ENCODE data around the gene CREB5.
A peak's percentile ranks its signal among the peaks of the same experiment; 100 is the strongest.
"Not testable (repeated sequence)": the region's sequence is repeated elsewhere in the genome, so short reads cannot be mapped to it uniquely, and the experiment has no call there.

Gene CREB5

GRCh38 chr7:28550580-28551186 is 138.4 kb downstream of the CREB5 start:
- no peak for DNase-seq (ENCODE audit: low spot score)

- DNase-seq (ENCODE audit: low spot score) = peak; percentile 25
Measured at GRCh38 chr7:28551331-28551730, 139.0 kb downstream of the CREB5 start.

- not testable (repeated sequence) for DNase-seq (ENCODE audit: low spot score)
Measured at GRCh38 chr7:28551766-28552165, 139.4 kb downstream of the CREB5 start.

DNA sequence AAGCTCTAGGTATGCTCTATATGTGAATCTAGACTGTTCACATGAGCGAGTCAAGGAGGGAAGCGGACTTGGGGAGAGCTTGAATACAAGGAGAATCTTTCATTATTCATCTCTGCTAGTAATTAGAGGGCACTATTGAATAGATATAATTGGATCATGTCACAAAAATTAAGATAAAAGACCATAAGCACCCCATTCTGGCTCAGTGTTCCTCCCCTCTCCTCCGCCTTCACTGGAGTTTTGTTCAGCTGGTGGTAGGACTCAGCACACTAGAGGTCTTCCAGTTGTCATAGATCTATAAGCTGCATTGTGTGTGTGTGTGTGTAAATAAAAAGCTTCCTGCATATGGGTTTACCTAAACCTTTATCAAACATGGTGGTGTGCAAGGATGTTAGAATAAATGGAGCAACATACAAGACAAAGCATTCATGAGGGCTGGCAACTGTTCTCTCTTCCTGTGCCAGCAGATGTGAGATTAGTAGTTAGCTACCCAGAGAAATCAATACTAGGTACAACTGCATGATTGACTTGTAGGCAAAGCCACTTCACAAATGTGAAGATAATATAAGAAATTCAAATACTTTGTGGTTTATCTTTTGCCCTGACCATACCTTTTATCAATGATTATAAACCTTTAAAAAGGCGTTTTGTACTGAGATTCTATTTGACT is 142.6 kb downstream of the CREB5 start:
- DNase-seq (ENCODE audit: low spot score) = no peak

GRCh38 chr7:28556025-28556424 is 143.7 kb downstream of the CREB5 start:
- DNase-seq (ENCODE audit: low spot score) = no peak

DNA sequence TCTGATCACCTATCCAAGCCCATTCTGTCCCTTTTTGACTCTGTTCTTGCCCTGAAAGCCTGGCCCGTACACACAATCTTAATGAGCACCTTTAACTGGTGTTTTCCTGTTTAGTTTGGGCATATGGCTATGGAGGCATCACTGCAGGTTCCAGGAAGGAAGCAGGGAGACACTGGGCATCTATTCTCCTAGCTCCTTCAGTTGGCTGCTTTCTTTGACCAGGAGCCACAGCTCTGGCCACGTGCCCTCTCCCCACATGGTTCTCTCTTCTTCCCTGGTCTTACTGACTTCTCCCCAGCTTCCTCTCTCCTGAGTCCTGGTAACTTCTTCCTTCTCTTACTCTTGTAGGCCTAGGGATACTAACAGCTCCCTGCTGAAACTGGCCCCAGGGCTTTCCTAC is 144.4 kb downstream of the CREB5 start:
- no peak for DNase-seq (ENCODE audit: low spot score)

DNA sequence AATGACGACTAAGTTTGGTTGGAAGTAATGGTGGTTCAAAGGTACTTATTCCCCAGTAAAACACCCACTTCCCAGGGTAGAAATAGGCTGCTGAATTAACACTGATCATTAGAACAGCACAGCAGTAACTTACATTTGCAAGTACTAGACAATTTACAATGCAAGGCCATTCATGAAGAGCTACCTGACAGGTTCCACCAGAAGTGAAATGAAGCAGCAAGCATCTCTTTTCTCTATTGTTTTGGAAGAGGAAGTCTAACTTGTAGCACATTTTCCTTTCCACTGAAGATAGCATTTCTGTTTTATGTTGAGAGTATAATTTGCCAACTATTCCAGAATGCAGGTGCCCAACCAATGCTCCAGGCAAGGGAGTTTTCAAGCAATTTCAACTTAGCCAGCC is 145.9 kb downstream of the CREB5 start:
- DNase-seq (ENCODE audit: low spot score) = no peak

GRCh38 chr7:28560767-28561166 is 148.4 kb downstream of the CREB5 start:
- DNase-seq (ENCODE audit: low spot score) = no peak

DNA sequence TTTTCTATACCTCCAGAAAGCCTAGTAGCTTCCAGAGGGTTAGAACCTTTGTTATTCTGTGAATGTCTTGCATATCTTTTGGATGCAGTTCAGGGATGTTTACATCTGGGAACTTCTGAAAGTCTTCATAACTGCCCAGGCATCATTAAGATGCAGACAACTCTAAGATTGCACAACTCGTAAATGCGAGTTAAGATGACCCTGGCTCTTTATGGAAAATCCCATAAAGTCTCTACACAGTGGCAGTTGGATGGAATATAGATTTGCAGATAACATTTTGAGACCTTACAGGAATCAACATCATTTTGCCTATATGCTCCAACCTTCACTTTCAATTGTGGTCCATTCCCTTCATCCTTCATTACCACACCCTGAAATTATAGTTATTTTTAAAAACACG is 151.7 kb downstream of the CREB5 start:
- no peak for DNase-seq (ENCODE audit: low spot score)

GRCh38 chr7:28564755-28565374 is 152.5 kb downstream of the CREB5 start:
- peak; percentile 33 for DNase-seq (ENCODE audit: low spot score)

DNA sequence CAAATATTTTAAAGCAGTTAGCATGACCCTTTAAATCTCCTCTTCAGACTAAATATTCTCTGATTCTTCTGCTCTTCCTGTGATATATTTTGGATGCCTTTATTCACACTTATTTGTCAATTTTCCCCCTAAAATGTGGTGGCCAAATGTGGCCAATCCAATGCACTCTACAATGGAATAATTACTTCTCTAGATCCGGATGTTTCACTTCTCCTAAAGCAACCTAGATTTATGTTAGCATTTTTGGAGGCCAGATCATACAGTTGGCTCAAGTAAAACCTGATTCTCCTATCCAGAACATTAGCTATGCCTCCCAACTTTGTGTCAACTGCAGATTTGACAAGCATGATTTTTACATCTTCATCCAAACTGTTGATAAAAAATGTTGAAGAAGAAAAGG is 153.7 kb downstream of the CREB5 start:
- DNase-seq (ENCODE audit: low spot score) = peak; percentile 28

DNA sequence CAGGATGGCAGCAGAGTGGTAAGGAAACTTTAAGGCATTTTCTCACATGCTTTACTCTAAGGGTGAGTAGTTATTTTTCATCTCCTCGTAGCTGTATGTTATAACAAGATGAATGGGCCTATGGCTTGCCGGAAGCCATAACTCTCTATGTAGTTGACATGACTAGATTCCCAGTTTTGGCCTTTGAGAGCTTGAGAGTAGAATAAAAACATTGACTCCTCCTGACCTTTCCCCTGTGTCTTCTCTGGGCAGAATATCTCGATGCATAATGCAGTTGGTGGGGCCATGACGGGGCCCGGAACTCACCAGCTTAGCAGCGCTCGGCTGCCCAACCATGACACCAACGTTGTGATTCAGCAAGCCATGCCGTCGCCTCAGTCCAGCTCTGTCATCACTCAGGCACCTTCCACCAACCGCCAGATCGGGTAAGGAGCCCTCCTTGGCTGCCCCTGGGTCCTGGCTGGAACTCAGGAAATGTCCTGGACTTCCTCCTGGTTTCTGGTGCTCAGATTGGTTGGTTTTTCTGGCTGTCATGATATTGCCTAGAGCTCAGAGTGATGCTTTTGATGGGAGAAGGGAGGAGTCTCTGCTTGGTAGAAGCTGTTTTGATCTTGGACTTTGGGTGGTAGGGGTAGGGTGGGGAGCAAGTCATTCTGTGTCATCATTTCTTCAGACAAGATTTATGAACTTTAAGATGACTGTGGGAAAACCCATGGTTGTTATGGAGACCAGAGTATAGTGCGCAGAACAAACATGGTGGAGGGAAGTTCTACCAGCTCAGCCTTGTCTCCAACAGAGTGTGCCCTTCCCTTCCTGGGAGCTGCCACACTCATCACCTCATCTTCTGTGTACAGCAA is 158.0 kb downstream of the CREB5 start:
- no peak for DNase-seq (ENCODE audit: low spot score)

GRCh38 chr7:28570970-28571288 is 158.6 kb downstream of the CREB5 start:
- DNase-seq (ENCODE audit: low spot score) = peak; percentile 39

GRCh38 chr7:28571405-28571804 is 159.1 kb downstream of the CREB5 start:
- DNase-seq (ENCODE audit: low spot score) = no peak

- DNase-seq (ENCODE audit: low spot score) = no peak
Measured at GRCh38 chr7:28572321-28573058, 160.2 kb downstream of the CREB5 start.

GRCh38 chr7:28573059-28573553 is 160.8 kb downstream of the CREB5 start:
- no peak for DNase-seq (ENCODE audit: low spot score)

- DNase-seq (ENCODE audit: low spot score) = peak; percentile 29
Measured at GRCh38 chr7:28573651-28574301, 161.5 kb downstream of the CREB5 start.

DNA sequence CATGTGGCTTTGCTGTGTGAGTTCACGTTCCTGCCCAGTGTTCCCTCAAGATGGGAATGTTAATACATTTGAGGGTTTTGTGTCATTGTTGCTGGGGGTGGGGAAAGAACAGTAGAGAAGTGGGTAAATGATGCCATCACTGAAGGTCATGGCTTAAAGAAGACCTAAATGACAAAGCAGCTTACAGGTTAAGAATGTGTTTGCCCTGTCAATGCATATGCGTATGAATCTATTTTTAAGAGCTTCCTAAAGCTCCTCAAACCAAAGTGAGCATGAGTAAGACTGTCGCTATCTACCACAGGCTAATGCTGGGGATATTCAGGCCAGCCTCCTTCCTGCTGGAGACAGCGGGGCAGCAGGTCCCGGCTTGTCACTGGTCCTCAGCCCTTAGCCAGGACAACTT is 162.9 kb downstream of the CREB5 start:
- DNase-seq (ENCODE audit: low spot score) = no peak

DNA sequence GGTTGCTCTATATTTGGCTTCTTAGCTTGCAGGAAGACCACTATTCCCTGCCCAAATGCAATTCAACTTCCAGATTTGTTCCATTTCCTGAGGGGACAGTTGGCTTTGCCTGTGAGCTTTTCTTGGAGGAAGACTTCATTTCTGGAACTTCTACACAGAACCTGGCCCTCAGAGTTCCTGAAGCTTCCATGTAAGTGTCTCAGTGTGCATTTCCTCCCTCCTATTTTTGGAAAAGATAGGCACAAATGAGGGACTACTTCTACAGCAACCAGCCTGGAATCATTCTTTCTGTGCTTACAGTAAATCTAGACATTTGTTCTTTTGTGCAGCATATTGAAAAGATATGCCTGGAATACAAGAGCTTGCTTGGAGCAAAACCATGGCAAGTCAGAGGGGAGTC is 164.3 kb downstream of the CREB5 start:
- no peak for DNase-seq (ENCODE audit: low spot score)

DNA sequence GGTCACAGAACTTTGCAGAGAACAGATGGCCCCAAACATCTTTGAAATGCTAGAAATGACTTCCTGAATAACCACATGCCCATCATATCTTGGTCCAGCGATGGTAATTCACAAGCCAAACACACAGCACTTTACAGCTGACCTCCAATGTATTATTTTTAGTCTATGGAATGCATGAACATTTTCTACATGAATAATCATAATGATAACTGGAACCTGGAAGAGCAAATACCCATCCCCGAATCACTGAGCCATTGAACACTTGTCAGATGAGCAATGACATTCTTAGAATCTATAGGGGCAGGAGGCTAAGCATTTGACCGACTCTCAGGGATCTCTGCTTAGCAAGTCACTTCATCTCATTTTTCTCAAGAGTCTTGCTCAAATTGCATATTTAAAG is 167.3 kb downstream of the CREB5 start:
- no peak for DNase-seq (ENCODE audit: low spot score)

GRCh38 chr7:28580665-28581064 is 168.3 kb downstream of the CREB5 start:
- no peak for DNase-seq (ENCODE audit: low spot score)
